Fibroblast of pulmonary artery (primary cell): ENCODE measurements around the gene MAGEH1.
"Not testable (repeated sequence)": the region's sequence is repeated elsewhere in the genome, so short reads cannot be mapped to it uniquely, and the experiment has no call there.

ENCODE experiments used
- DNase-seq: peaks from one replicate; pipeline ENCODE4 v3.0.0-alpha.2; 2010; ENCODE audit warnings: low read depth
- H3K4me3 ChIP-seq: replicated peaks from 2 replicates; pipeline ENCODE4 v1.5.1; 2011; ENCODE audit warnings: low read depth, mild to moderate bottlenecking, control low read depth, low read length, moderate library complexity
- TF ChIP-seq, protein P1 (sequence below): IDR thresholded peaks from 2 replicates; pipeline ENCODE4 v1.5.1; 2011; ENCODE audit warnings: mild to moderate bottlenecking, control low read depth, low read length, inconsistent platforms; ENCODE audit errors: missing control alignments

MAGEH1 gene, protein sequence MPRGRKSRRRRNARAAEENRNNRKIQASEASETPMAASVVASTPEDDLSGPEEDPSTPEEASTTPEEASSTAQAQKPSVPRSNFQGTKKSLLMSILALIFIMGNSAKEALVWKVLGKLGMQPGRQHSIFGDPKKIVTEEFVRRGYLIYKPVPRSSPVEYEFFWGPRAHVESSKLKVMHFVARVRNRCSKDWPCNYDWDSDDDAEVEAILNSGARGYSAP

DNA sequence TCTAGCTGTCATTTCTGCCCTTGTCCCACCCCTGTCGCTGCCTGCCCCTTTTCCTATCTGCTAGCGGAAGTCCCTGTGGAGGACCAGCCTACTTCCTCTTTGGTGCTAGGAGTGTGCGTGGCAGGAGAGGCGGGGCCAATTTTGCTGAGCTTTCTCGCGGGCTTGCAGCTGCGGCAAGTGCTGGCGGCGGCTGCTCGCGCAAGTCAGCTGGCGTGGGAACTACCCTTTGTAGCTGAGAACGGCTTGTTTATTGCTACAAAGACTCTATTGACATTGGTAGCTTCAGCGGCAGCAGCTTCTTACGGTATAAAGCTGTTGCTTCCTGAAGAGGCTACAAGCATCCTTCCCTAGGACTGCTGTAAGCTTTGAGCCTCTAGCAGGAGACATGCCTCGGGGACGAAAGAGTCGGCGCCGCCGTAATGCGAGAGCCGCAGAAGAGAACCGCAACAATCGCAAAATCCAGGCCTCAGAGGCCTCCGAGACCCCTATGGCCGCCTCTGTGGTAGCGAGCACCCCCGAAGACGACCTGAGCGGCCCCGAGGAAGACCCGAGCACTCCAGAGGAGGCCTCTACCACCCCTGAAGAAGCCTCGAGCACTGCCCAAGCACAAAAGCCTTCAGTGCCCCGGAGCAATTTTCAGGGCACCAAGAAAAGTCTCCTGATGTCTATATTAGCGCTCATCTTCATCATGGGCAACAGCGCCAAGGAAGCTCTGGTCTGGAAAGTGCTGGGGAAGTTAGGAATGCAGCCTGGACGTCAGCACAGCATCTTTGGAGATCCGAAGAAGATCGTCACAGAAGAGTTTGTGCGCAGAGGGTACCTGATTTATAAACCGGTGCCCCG lies at the start of gene MAGEH1:
TSS of gene MAGEH1 (plus strand) at position 138 of the 843 bp plus-strand sequence. CDS start at position 386, 248 bp downstream.
- TF ChIP-seq, protein P1, sequence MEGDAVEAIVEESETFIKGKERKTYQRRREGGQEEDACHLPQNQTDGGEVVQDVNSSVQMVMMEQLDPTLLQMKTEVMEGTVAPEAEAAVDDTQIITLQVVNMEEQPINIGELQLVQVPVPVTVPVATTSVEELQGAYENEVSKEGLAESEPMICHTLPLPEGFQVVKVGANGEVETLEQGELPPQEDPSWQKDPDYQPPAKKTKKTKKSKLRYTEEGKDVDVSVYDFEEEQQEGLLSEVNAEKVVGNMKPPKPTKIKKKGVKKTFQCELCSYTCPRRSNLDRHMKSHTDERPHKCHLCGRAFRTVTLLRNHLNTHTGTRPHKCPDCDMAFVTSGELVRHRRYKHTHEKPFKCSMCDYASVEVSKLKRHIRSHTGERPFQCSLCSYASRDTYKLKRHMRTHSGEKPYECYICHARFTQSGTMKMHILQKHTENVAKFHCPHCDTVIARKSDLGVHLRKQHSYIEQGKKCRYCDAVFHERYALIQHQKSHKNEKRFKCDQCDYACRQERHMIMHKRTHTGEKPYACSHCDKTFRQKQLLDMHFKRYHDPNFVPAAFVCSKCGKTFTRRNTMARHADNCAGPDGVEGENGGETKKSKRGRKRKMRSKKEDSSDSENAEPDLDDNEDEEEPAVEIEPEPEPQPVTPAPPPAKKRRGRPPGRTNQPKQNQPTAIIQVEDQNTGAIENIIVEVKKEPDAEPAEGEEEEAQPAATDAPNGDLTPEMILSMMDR, result no peak
- DNase-seq, result peak; percentile 80
- H3K4me3 ChIP-seq, result peak within 1 kb of the TSS; percentile 72

DNA sequence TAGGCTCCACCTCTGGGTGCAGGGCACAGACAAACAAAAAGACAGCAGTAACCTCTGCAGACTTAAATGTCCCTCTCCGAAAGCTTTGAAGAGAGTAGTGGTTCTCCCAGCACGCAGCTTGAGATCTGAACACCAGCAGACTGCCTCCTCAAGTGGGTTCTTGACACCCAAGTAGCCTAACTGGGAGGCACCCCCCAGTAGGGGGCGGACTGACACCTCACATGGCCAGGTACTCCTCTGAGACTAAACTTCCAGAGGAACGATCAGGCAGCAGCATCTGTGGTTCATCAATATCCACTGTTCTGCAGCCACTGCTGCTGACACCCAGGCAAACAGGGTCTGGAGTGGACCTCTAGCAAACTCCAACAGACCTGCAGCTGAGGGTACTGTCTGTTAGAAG lies 24.8 kb upstream of the MAGEH1 start:
- DNase-seq, H3K4me3 ChIP-seq: not testable (repeated sequence)

DNA sequence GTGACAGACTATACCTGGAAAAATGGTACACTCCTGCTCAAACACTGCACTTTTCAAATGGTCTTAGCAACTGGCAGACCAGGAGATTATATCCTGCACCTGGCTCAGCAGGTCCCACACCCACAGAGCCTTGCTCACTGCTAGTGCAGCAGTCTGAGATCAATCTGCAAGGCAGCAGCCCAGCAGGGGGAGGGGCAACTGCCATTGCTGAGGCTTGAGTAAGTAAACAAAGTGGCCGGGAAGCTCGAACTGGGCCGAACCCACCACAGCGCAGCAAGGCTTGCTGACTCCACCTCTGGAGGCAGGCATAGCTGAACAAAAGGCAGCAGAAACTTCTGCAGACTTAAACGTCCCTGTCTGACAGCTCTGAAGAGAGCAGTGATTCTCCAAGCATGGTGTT lies 8.5 kb upstream of the MAGEH1 start:
- DNase-seq, result not testable (repeated sequence)

DNA sequence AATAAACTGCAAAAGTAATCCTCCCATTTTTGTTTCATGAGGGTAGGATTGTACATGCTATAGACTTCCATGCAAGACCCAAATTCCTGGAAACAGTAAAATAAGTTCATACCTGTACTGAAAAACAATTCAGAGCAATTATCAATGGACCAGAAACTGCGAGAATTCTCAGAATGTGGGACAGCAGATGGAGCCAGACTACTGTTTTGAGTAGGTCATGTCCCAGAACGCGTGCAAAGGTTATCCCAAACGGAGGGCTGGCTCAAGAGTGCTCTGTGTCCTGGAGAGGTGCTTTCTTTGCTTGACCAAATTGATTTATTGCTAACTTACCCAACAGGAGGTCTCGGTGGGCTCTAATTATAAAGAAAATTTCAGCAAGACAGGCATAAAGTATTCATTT lies 1.7 kb upstream of the MAGEH1 start:
- H3K4me3 ChIP-seq, result no peak overlapping the region
- TF ChIP-seq, protein P1, result peak; percentile 16
- peak; percentile 29 for DNase-seq

More for the DNA sequence above, 8.5 kb upstream of the MAGEH1 start:
- H3K4me3 ChIP-seq, result not testable (repeated sequence)

DNA sequence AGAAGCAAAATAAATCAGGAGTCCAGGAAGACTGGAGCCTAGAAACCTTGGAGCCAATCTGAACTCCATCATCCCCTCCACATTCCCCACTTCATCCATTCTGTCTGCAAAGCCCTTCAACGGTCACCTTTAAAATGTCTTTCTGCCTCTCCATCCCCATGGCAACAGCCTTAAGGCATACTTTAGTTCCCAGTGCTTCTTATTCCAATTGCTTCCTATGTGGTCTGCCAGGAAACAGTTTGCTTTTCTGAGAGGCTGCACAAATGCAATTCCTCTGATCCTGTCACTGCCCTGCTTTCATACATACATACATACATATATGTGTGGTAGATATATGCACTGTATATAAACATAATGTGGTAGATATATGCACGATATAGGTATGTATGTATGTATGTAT lies 786 bp upstream of the MAGEH1 start:
- TF ChIP-seq, protein P1, result no peak
- H3K4me3 ChIP-seq, result peak overlapping the region; percentile 72
- no peak for DNase-seq

DNA sequence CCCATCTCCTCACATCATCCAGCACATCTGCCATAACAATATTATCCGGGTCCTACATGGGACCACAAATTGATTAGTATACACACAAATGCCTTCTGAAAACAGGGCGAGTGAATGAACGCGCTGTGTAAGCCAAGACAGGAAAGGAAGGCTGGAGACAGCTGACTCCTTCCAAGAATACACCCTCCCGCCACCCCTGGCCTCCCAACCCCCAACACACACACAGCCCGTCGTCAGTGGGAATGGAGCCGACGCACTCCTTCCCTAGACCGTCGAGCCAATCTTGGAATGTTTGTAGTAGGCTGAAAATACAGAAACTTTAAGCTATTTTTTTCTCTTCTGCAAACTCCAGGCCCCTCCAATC lies 319 bp upstream of the MAGEH1 start:
- TF ChIP-seq, protein P1, result no peak
- H3K4me3 ChIP-seq, result peak overlapping the region; percentile 72
- DNase-seq, result no peak

DNA sequence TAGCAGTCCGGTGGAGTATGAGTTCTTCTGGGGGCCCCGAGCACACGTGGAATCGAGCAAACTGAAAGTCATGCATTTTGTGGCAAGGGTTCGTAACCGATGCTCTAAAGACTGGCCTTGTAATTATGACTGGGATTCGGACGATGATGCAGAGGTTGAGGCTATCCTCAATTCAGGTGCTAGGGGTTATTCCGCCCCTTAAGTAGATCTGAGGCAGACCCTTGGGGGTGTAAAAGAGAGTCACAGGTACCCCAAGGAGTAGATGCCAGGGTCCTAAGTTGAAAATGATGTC lies 852 bp downstream of the MAGEH1 start:
- H3K4me3 ChIP-seq, result peak overlapping the region; percentile 72
- no peak for DNase-seq
- TF ChIP-seq, protein P1, result no peak

DNA sequence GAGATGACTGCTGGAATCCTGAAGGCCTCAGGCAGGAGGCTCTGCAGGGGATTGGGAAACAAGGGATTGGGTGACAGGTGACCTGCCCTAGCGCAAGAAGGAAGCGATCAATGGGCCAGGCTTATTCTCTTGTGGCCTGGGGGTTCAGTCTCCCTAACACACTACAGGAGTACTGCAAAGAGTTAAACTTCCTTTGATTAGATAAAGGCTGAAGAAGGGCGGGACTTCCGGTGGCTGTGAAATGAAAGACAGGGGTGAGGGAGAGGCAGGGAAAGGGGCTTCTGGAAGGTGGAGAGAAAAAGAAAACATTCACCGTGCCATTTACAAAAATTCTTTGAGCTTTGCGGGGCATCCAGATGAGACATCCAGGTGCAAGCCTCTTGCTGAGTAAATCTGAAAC lies 3.8 kb downstream of the MAGEH1 start:
- H3K4me3 ChIP-seq, DNase-seq: not testable (repeated sequence)

DNA sequence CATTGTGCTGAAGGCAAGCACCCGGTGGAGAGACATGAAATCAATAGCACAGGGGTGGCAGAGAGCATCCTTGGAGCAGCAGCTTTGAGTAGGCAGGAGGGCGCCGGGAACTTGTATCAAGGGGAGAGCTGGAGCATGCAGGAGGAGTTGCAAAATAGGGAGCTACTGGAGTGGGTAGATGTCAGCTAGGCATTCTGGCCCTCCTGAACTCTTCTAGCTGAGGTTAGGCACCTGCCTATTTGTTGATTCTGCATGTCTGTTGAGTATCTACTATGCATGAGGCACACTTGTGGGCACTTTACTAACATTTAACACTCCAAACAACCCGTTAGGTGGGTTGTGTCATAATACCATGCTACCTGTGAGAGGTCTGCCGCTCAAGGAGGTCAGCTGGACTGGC lies 7.5 kb downstream of the MAGEH1 start:
- H3K4me3 ChIP-seq, DNase-seq: not testable (repeated sequence)

DNA sequence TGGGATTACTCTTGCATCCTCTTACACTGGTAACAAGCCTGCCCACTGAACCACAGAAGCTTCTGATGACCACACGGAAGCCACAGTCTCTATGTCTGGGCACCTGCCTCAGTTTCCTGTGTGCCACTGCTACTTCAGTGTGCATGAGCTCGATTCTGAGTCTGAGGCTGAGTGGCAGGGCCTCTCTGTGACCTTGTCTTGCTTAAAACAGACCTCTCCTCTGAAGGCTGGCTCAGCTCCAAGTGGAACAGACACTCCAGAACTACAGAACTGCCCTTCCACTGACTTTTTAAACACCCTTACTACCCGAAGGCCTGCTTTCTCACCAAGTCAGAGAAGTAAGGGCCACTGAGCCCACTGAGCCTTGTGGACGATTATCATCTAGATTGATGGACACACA lies 8.0 kb downstream of the MAGEH1 start:
- H3K4me3 ChIP-seq, DNase-seq: not testable (repeated sequence)

DNA sequence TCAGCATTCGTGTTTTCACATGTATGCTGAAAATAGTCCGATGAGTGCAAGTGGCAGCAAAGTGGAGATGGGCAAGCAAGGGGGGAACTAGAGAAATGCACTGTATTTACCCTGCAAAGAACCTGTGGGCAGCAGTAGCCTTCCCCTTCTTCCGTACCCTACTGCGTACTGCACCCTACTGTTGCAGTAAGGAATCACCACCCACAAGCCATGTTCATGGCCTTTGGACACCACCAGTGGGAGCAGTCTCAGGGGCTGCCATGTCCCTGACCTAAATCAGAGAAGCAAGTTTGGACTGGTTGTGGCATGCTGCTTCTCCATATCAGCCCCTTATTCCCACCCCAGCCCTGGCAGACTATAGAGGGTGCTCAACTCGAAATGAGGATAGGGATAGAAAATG lies 12.1 kb downstream of the MAGEH1 start:
- H3K4me3 ChIP-seq, DNase-seq: not testable (repeated sequence)

DNA sequence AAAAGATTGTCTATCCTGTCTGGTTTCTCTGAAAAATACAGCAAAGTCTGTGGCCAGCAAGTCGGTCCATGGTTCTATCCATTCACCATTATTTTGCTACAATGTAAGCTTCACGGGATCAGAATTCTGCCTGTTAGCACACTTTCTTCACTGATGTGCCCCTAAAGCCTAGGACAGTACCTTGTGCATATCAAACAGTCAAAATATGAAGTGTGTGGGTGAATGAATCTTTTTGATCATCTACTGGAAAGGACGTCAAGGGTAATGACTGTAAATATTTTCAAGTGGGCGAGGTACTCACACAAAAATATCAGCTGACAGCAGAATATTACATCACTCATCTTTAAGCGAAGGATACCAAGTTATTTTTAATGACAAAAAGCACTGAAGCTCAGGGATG lies 13.2 kb downstream of the MAGEH1 start:
- DNase-seq, H3K4me3 ChIP-seq: not testable (repeated sequence)

DNA sequence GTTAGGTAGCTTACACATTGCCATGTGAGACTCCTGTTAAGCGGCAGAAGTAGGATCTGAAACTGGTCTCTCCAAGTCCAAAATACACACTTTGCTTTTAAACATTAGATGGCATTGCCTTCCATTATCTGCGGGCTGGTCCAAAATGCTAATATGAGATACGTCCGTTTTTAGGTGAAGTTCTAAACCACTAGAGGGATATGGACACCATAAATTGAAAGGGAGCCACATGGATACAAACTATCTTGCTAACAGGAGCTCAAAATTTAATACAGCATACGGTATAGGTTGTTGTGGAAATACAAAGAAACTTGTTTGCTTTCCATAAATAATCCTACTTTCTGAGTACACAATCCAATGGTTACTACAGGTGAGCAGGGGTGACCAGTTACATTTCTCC lies 13.9 kb downstream of the MAGEH1 start:
- DNase-seq, H3K4me3 ChIP-seq: not testable (repeated sequence)
